HG02973 (cell line): ENCODE results near the gene DYSF.

Experiments
- ATAC-seq: cut with Tn5 transposase; IDR thresholded peaks from one replicate; pipeline ENCODE4 v1.9.1; 2021; ENCODE audit warnings: moderate library complexity; ENCODE audit not compliant: unreplicated experiment

The DYSF gene

DNA sequence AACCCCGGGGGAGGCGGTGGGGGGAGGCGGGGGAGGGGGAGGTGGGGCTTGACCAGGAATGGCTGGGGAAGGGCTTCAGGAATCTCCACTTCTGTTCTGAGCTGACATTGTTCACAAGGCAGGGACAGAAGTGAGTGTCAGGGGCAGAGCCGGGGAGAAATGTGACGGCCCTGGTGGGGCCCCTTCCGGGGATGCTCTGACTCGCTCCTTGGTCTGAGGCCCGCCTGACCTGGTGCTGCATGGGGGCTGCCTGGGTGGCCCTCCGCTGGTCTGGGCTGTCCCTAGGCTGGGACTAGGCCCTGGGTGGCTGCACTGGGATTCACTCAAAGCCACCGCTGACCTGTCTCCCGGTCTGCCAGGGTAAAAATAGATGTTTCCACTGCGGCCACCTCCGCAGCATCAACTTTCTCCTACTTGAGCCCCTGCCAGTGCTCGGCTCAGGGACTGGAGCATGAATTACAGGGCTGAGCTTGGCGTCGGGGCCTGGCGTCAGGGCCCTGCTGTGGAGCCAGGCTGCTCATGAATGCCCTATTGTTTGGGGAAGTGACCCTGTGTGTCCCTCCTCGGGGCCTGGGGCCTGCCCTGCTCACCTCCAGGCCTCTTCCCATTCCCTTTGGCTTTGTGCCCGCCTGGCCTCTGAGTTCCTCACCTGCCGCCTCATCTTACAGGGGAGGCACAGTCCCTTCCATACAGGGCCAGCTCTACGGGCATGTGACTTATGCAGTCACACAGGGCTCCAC is 247.5 kb downstream of the DYSF start:
- ATAC-seq = no peak

- ATAC-seq = no peak
Measured at GRCh38 chr2:71702071-71702970, 249.0 kb downstream of the DYSF start.

DNA sequence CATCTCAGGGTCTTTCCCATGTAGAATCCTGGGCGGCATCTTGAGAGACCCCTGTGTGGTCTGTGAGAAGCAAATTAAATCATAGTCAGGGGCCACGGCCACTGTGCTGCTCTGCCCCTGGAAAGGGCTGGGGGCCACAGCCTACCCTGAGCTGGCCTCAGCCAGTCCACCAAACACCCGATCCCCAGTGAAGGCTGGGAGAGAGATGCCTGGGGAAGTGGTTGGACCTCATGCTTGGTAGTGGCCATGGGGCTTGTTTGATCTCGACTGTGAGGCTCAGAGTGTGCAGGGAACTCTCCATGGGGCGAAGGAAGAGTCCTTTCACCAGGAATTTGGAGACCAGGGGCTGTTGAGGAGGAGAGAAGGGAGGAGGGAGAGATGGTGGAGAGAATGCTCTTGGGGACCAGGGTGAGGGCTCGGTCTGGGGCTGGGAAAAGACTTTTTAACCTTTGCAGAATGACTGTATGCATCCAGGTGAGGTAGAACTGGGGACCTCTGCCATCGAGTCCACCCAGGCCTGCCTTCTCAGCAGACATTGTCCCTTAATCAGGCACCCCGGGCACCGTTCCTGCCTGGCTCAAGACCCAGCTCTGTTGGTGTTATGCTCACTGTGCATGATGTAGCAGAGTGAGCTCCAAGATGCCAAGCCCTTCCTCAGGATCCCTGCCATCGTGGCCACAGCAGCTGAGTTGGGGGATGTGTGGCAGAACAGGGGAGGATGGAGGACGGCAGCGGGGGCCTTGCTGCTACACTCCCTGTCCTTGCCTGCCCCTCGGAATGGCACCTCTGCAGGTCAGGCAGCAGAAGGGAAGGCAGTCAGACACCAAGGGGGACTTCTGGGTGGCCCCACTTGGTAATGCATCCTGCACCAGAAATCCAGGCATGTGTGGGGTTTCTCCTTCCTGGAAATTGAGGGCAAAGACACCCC is 249.9 kb downstream of the DYSF start:
- ATAC-seq = no peak

DNA sequence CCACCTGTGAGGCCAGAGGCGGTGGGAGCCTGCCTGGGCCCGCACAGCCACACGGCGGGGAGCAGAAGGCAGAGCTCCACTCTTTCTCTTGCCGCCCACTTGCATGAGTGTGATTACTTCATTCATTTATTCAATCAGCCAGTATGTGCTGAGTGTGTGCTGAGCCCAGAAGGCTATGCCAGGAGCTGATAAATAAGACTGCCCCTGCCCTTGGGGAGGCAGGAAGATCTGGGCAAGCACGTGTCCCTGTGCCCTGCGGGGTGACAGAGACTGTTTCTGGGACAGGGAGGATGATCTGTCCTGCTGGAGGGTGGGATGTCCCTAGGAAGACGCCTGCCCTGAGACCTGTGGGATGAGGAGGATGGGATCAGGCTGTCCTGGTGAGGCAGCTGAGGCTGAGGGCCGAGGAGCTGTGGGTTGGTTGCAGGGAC is 250.8 kb downstream of the DYSF start:
- ATAC-seq = no peak

- no peak for ATAC-seq
Measured at GRCh38 chr2:71704688-71705087, 251.3 kb downstream of the DYSF start.

- no peak for ATAC-seq
Measured at GRCh38 chr2:71705171-71705960, 252.0 kb downstream of the DYSF start.

- ATAC-seq = no peak
Measured at GRCh38 chr2:71706121-71706520, 252.8 kb downstream of the DYSF start.

DNA sequence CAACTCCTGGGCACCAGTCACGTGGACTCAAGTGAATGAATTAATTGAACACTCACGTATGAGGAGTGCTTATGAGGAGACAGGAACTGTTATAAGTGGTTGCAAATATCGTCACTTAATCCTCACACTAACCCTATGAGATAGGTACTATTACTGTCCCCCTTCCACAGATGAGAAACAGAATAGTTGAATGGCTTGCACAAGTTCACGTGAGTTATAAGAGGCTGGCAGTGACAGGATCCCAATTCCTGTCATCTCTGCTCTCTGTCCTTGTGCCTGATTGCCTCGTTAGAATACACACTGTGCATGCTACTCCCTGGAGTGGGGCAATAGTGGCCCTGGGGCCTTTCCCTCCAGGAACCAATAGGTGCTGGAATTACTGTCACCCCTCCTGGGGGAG is 253.5 kb downstream of the DYSF start:
- ATAC-seq = no peak

- no peak for ATAC-seq
Measured at GRCh38 chr2:71710367-71711132, 257.2 kb downstream of the DYSF start.

DNA sequence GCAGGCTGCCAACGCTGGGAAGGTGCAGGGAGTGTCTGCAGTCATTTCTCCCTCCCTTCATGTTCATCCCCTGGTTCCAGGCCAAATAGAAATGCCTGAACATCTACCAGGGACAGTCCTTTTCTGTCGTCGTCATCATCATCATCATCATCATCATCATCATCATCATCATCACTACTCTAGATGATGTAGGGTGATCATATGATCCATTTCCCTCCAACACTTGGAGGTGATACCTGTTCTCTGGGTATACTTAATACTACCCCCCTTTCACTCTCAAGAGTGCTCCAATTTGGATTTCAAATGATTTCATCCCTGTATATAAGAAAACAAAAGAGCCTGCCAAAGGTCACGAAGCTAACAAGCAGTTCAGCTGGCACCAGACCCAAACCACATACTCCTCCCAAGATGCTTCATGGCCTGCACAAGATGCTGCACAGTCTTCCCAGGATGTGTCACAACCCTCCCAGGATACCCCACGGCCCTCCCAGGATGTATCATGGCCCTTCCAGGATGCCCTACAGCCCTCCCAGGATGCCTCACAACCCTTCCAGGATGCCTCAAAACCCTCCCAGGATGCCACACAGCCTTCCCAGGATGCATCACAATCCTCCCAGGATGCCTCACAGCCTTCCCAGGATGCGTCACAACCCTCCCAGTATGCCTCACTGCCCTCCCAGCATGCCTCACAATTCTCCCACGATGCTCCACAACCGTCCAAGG is 257.9 kb downstream of the DYSF start:
- ATAC-seq = no peak

DNA sequence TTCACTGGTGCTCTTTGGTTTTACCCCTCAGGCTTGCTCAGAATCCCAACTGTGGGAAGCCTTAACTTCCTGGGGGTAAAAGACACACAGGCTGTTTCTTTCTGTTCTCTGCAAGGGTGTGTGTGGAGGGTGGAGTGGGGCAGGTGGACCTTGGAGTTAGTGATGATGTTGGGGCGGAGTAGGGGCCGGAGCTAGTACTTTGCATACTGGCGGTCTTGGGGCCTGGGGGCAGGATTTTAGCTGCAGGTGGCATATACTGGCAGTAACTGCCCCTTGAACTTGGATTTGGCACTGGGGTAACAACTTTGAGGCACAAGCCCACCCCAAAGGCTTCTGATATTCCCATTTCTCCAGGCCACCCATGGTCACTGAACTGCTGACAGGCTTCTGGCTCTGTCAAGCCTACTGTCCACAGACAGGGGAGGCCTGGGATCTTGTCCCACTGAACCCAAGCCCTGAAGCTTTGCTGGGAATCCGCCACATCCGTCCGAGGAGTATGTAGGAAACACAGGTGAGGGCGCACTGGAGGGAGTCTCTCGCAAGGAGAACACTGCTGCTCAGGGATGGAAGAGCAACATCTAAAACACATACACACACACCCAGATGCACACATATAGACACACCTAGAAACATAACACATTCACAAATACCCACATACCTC is 258.9 kb downstream of the DYSF start:
- no peak for ATAC-seq

DNA sequence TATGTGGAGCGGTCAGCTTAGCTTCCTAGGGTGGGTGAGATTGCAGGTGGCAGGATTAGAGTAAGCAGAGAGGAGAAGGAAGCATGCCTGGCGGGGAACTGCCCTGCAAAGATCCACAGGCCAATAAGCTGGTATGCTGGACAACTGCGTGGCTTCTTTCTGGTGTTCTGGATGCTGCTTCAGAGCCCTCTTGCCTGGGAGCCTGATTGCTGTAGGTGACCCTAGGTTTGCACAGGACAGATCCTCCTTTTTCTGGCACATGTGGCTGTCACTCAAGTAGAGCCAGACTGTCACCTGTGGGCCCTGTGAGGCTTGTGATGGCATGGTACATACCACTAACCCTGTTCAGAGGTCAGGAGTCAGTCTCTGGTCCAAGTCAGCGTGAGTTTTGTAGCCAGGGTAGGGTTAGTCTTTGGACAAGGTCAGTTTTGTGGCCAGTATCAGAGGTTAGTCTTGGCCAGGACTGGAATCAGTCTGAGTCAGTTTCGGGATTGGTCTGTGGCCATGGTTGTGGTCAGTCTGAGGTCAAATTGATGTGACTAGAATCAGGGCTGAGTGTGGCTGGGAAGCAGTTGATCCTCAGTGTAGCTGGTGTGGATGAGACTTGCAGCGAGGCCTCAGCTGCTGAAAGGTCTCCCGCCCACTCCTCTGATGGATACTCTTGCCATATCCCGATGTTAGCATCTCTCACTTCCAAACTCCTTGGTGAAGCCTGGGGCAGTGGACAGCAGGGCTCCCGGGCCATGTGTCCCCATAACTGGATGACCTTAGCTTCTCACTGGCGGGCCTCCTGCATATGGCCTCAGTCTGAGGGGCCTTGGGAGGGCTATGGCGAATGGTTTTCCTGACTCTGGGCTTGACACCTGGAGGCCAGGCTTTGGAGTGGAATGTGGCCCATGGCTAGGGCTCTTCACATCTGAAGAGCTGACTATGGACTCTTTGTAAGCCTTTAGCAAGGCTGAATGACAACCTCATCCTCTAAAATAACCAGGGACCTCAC is 260.5 kb downstream of the DYSF start:
- ATAC-seq = no peak

- ATAC-seq = no peak
Measured at GRCh38 chr2:71714601-71715240, 261.4 kb downstream of the DYSF start.

GRCh38 chr2:71715241-71715750 is 261.9 kb downstream of the DYSF start:
- no peak for ATAC-seq

- no peak for ATAC-seq
Measured at GRCh38 chr2:71715951-71716696, 262.8 kb downstream of the DYSF start.
